Activated naive CD4-positive, alpha-beta T cell treated with anti-CD3 and anti-CD28 coated beads, Interleukin-2, amount 50 U/mL, for 72 hours (primary cell): ENCODE results near the gene ADGRB2. TPM values are rescaled to one million over a fixed set of nuclear protein-coding genes. Genes with fewer than 3 reads are reported as not detected.

Experiments used
- ATAC-seq, 2 donors: fragments of 150-1000 bp; cut with Tn5 transposase; 2 replicates each; pipeline ENCODE4 v1.10.0; 2021; ENCODE audit warnings: mild to moderate bottlenecking in 2 of 2, moderate library complexity in 2 of 2
- DNase-seq, 2 donors: peaks; one replicate each; pipeline ENCODE4 v3.0.0; 2021 to 2022; ENCODE audit warnings: low spot score in 2 of 2
- H3K27ac Mint-ChIP-seq, 2 donors: one replicate each; pipeline ENCODE4 v1.8.0; 2022; ENCODE audit warnings: mild to moderate bottlenecking in 2 of 2, mixed read lengths in 2 of 2
- H3K36me3 Mint-ChIP-seq, 2 donors: one replicate each; pipeline ENCODE4 v1.8.0; 2022; ENCODE audit warnings: mixed read lengths in 2 of 2
- H3K9me3 Mint-ChIP-seq, 2 donors: one replicate each; pipeline ENCODE4 v1.8.0; 2022; ENCODE audit warnings: mixed read lengths in 2 of 2
- total RNA-seq, 2 donors: library from RNA; stranded (reverse); gene quantifications; one replicate each; pipeline ENCODE4 v1.2.3, GENCODE V29; 2022

The ADGRB2 gene
- total RNA-seq, 2 donors from 2014 or later = 0.49 to 1.1 TPM

DNA sequence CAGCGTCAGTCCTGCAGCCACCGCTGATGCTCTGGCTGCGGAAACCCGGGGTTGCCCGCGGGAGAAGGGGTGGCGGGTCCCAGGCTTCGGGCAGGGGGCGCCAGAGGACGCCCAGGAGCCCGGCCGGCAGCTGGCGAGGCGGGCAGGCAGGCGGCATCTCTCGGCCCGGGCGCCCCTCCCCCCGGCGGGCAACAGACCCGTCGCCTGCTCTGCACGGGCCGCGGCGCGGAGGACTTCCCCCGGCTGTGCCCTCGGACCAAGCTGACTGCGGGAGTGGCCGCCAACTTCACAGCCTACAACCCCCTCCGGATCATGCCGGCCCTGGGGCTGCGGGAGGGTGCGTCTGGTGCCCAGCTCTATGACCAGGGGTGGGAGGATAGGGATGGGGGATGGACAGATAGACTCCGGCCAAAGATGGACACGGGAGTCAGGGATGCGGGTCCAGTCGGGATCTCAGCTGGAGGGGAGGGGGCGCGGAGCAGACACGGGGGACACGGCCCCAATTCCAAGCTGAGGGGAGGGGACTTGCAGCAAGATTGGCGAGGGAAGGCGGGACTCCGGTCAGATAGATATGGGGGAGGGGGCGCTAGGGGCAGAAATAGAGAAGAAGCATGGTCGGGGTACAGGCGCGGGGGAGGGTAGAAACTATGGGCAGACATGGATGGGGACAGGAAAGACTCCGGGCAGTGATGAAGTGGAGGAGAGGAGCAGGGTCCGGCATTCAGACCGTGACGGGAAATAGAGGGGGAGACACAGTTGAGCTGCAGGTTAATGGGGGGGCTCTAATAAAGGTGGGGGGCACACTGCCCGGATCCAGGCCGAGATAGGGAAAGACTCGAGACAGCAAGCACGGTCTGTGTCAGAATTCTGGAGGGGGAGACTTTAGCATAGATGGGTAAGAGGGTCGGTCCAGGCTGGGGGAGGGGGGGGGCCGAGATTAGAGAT is 1.1 kb downstream of the ADGRB2 start:
- no peak overlapping the region for H3K27ac Mint-ChIP-seq
- no peaks in the 10 kb centered on the region for H3K9me3 Mint-ChIP-seq
- DNase-seq (peak in 1 of 2 donors; percentile 81), ATAC-seq (peak; percentile 67 to 70)
- no peaks in the 10 kb centered on the region for H3K36me3 Mint-ChIP-seq

DNA sequence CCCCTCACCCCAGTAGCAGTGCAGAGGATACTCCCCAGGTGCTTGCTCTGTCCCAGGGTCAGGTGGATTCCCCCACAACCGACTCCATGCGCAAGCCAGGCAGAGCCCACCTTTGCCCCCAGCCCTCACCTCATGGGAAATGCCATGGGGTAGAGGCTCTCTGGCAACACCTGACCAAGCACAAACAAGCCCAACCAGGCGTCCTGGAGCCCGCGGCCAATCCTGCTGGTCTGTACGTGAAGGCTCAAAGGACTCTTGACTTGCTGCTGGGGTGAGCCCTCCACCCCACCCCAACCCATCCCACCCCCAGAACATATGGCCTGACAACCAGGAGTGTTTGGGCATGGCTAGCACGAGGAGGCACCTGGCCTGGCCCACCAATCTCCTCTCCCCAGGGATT is 1.8 kb downstream of the ADGRB2 start:
- Mint-ChIP-seq H3K27ac (no peak overlapping the region), H3K36me3 (no peaks in the 10 kb centered on the region), H3K9me3 (no peaks in the 10 kb centered on the region)
- ATAC-seq = no peak
- DNase-seq = no peak

DNA sequence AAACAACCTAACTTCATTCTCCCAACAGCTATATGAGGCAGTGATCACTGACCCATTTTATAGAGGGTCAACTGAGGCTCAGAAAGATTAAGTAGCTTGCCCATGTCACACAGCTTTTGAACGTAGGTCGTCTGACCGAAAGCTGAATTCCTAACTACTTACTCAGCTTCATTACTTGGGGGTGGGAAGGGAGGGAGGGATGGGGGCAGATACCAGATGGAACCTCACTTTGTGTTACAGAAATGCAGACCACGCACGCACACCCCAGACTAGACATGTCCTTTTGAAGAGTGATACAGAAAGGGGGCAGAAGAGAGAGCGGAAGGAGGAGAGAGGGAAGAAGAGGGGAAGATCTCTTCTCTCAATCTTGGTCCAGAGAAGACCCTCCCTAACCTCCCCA is 2.3 kb downstream of the ADGRB2 start:
- DNase-seq = no peak
- Mint-ChIP-seq H3K27ac (no peak overlapping the region), H3K36me3 (no peaks in the 10 kb centered on the region), H3K9me3 (no peaks in the 10 kb centered on the region)
- no peak for ATAC-seq

DNA sequence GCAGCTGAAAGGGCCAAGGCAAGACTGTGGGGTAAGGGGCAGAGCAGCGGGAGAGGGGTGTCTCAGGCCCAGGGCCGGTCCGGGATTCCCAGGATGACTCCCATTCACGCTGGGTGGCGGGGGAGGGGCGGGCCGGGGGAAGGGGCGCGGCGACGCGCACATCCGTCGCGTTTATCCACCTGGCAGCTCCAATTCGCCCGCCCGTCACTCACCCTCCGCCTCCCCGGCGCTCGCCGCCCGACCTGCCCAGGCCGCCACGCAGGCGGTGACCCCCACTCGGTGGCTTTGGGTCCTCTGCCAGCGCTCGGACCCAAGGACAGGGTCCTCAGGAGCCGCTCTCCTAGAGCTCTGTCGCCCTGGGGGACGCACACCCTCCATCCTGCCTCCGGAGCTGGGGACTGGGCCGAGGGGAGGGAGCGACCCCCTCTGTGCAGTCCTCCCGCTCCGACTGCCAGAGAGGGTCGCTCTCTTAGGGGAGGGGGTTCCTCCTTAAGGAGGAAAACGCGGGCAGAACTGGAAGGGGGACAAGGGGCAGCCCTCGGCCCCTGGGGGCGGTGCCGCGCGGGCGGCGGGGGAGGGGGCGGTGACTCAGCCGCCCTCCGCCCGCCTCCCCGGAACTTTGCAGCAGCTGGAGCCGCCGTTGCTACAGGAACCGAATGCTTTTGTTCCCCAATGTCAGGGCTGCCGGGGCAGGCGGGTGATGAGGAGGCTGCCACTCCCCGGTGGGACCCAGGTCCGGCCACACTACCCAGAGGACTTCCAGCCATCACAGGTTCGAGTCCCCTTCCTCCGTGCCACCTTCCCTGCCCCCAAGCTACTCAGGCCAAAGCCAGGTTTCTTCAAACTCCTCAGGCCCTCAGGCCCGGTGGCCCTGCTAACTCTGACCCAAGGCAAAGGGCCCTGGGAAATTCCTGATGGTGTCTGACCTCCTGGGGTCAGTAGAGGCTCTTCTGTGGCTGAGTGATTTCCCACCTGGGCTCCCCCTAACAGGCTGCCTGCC is 3.4 kb downstream of the ADGRB2 start:
- Mint-ChIP-seq H3K9me3 (no peaks in the 10 kb centered on the region), H3K27ac (no peak overlapping the region), H3K36me3 (no peaks in the 10 kb centered on the region)
- DNase-seq (peak in 1 of 2 donors; percentile 63), ATAC-seq (peak; percentile 60)

DNA sequence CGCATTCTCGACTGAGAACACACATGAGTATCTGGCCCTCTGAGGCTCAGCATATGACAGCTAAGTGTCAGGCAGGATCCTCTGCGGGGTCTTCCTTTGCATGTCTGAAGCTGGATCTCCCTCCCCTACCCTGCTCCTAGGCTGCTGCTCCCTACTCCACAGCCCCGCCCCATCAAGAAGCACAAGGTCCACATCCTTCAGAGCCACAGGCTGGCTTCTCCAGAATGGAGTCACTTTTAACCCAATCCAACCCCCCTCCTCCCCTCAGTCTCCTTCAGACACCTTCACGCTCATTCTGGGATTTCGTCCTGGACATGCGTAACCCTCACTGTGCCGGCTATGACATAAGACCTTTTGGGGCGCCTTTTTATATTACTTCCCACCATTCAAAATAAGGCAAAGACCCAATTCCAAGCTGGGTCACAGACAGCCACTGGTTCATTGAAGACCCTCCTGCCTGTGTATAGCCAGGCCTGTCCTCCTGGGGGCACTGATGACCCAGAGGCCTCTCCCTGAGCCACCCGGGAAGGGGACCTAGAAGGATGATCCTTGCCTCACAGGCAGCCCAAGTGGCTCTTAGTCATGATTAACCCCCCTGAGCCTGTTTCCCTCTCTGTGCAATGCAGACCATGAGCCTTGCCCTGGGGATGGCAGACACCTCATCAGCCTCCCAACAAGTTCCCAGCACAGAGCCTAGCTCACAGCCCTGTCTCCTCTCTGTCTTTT is 4.7 kb downstream of the ADGRB2 start:
- Mint-ChIP-seq H3K27ac (no peak overlapping the region), H3K9me3 (no peaks in the 10 kb centered on the region), H3K36me3 (no peaks in the 10 kb centered on the region)
- DNase-seq (no peak), ATAC-seq (no peak)

DNA sequence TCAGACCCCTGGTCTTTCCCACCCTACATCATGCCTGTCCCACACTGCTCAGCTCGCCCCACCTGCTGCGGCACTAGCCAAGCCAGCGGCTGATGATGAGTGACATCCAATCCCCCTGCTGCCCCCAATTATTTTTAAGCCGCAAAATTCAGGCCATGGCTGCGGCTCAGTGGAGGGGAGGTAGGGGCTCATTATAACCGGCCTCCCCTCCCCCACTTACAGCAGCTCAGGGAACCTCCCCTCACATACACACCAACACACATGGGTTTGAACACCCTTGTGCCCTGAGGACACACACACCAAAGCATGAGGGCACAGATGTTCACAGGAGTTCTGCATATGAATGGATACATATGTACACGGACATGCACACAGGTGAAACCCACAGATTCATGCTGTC is 5.3 kb downstream of the ADGRB2 start:
- ATAC-seq (no peak), DNase-seq (no peak)
- H3K27ac Mint-ChIP-seq = no peak overlapping the region
- H3K9me3 Mint-ChIP-seq = no peaks in the 10 kb centered on the region
- no peaks in the 10 kb centered on the region for H3K36me3 Mint-ChIP-seq

DNA sequence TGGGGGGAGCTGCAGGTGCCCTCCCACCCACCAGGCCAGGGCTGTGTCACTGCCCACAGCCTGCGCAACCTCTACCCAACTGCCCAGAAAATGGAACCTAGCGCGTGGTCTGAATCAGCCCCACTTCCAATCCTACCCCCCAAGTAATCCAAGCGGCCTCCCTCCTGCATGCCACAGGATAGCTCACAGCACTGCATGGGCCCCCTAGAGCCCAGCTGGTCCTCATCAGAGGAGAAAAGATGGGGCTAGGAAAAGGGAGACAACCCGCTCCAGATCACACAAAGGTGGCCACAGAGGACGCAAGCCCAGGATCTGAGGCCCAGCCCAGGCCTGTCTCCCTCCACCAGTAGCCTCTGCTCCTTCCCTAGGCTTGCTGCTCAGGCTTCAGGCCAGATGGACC is 6.2 kb downstream of the ADGRB2 start:
- DNase-seq (no peak), ATAC-seq (no peak)
- no peaks in the 10 kb centered on the region for H3K36me3 Mint-ChIP-seq
- H3K9me3 Mint-ChIP-seq = no peaks in the 10 kb centered on the region
- no peak overlapping the region for H3K27ac Mint-ChIP-seq

DNA sequence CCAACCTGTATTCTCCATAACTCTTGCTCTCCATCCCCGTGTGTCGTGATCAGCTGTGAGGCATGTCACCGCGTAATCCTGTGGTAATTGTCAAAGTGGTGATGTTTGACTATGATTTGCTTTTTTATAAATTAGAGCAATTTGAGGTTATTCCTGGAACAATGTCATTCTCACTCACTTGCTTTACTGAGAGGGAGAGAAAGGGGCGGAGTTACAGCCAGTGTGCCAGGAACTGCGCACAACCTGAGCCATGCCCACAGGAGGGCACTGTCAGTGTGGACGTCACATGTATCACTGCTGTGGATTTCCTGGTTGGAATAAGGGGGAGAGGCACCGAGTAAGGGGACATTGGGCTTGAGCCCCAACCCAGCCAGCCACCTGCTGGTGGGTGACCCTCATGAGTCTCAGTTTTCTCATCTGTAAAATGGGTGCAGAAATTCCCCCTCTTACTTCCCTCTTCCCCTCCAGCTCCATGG is 6.9 kb downstream of the ADGRB2 start:
- Mint-ChIP-seq H3K9me3 (no peaks in the 10 kb centered on the region), H3K36me3 (no peaks in the 10 kb centered on the region), H3K27ac (no peak overlapping the region)
- no peak for DNase-seq
- ATAC-seq = no peak

DNA sequence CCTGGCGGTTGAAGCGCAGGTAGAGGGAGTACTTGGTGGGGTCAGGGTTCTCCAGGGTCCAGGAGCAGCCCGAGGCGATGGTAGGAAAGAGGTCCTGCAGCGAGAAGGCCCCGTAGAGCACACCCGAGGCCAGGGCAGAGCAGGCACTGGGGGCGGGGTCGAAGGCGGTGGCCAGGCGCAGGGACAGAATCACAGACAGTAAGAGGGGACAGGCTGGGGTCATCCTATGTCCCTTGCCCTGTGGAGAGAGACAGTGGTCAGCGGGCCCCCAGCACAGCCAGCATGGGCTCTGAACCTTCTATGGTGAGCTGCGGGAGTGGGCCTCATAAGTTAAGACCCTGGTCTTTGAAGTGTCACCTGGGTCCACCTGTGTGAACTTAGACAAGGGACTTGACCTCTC is 7.6 kb downstream of the ADGRB2 start:
- Mint-ChIP-seq H3K27ac (no peak overlapping the region), H3K36me3 (no peaks in the 10 kb centered on the region), H3K9me3 (no peaks in the 10 kb centered on the region)
- DNase-seq (no peak), ATAC-seq (no peak)

DNA sequence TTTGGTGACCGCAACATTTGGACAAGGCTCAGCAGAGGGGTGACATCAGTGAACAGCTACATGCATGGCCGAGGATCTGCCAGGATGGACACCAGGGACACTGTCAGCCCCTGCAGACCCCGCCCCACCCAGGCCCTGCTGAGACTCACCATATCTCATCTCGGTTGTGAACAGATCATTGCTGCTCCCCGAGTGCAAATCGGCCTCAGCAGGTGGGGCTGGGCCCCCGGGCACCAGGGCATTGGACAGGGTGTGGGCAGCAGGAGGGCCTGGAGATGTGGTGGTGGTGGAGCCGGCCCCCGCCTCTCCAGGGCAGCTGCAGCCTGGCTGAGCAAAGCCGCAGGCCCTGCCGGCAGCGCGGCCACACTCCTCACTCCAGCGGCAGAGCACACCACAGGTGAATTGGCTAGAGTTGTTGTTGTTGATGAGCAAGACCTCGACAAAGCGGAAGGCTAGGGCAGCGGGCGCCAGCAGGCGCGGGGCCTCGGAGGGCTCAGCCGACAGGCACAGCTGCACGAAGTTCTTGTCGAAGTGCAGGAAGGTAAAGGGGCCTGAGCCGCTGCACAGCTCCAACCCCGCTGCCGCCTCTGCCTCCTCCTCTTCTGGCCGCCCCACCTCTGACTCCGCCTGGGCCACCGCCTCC is 8.2 kb downstream of the ADGRB2 start:
- no peaks in the 10 kb centered on the region for H3K36me3 Mint-ChIP-seq
- ATAC-seq (no peak), DNase-seq (no peak)
- H3K9me3 Mint-ChIP-seq = no peaks in the 10 kb centered on the region
- no peak overlapping the region for H3K27ac Mint-ChIP-seq

DNA sequence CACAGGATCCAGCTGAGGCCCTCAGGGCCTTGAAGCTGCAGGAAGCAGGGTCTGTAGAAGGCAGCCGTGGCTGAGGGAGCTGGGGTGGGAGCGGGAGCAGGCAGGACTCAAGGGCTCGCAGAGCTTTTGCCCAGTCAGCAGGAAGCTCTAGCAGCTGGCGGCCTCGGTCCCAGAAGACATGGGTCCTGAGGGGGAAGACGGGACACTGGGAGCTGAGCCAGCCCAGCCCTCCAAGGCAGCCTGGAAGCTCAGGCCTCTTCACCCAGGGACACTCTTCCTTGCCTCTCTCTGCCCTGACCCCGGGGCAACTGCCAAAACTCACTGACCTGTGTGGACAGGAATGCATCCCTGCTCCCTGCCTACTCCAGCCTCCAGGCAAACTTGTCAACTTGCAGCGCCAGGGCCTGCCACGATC is 8.9 kb downstream of the ADGRB2 start:
- Mint-ChIP-seq H3K9me3 (no peaks in the 10 kb centered on the region), H3K36me3 (no peaks in the 10 kb centered on the region), H3K27ac (no peak overlapping the region)
- no peak for DNase-seq
- no peak for ATAC-seq

DNA sequence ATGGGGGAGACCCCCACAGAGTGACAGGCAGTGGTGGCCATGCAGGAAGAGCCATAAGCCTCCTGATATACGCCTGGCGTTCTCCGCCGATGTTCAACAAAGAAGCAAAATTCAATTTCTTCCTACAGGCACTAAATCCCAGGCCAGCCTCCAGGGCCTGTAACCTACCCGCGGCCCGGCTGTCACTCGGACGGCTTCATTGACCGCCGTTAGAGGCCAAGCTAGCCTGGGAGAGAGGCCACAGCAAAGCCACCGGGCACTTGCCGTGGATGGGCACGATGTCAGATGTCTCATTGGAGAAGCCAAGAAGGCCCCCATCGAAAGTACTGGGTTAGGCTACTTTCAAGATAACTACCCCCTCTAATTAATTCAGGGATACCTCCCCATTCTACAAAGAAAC is 9.7 kb downstream of the ADGRB2 start:
- Mint-ChIP-seq H3K36me3 (no peaks in the 10 kb centered on the region), H3K9me3 (no peaks in the 10 kb centered on the region), H3K27ac (no peak overlapping the region)
- DNase-seq = no peak
- ATAC-seq = no peak

DNA sequence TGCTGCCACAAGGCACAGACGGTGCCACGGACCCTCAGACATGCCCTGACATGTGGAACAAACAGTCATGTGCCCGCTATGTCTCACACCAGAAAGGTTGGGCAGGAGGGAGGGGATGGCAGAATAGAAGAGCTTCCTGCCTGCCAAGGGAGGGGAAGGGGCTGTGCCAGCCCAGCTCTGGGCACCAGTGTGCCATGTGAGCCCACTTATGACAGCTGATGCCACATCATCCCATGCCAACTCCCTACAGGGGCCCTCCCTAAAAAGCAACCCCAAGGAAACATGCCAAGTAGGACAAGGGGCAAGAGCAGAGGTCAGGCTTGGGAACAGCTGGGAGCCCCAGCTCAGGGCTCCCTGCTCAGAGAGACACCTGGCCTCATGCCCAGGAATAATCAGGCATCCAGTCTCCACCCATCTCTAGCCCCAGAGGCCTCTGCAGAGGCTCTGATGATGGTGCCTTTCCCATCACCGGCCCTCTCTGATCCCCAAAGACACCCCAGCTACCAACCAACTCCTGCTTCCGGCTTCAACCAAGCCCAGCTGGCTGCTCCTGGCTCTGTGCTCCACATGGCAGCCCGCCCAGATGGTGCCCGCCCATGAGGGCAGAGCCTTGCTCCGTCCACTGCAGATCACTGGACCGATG is 10.3 kb downstream of the ADGRB2 start:
- DNase-seq = no peak
- H3K27ac Mint-ChIP-seq = peak overlapping the region in 1 of 2 donors; percentile 29
- no peaks in the 10 kb centered on the region for H3K36me3 Mint-ChIP-seq
- ATAC-seq = no peak
- no peaks in the 10 kb centered on the region for H3K9me3 Mint-ChIP-seq

DNA sequence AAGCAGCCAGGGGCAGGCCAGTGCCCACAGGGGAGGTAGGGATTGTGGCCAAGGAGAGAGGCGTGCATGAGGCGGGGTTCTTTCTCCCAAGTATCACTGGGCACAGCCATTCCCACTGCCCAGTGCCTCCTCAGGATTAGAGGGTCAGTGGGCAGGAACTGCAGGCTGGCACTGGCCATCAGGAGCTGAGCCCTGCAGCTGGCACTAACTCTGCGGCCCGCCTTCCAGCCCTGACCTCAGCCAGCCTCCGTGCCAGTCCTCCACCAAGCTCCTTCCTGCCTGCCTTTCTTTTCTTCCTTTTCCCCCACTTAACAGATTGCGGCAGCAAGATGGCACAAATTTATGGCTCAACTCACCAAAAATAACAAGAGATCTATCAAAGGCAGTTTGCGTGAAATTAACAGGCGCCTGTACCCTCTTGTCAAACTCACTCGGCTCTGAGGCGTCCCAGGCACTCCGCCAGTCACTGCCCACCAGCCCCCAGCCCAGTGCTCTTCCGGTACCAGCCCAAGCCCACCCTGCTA is 11.1 kb downstream of the ADGRB2 start:
- H3K27ac Mint-ChIP-seq = peak overlapping the region; percentile 23 to 29
- no peak for ATAC-seq

DNA sequence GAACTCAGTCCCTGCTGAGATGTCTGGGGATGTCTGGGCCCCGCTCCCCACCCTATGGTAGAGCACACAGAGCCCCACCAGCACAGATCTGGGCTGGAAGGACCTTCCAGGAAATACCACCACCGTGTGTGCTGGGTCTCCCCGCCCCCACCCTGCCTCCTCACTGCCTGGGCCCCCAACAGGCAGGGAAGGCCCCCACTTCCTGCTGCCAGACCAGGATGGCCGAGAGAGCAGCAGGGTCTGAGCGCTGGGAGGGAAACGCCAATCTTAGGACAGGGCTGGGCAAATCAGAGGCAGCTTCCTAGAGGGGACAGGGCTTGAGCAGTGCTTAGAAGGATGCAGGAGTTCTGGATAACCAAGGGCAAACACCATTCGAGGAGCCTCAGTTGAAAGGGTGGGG is 11.9 kb downstream of the ADGRB2 start:
- Mint-ChIP-seq H3K9me3 (no peaks in the 10 kb centered on the region), H3K27ac (no peak overlapping the region), H3K36me3 (no peaks in the 10 kb centered on the region)
- DNase-seq = no peak
- no peak for ATAC-seq

More for the DNA sequence above, 11.1 kb downstream of the ADGRB2 start:
- no peak for DNase-seq
- no peaks in the 10 kb centered on the region for H3K36me3 Mint-ChIP-seq
- no peaks in the 10 kb centered on the region for H3K9me3 Mint-ChIP-seq
